ENCODE data around the gene HOXA6.

HOXA6 gene

DNA sequence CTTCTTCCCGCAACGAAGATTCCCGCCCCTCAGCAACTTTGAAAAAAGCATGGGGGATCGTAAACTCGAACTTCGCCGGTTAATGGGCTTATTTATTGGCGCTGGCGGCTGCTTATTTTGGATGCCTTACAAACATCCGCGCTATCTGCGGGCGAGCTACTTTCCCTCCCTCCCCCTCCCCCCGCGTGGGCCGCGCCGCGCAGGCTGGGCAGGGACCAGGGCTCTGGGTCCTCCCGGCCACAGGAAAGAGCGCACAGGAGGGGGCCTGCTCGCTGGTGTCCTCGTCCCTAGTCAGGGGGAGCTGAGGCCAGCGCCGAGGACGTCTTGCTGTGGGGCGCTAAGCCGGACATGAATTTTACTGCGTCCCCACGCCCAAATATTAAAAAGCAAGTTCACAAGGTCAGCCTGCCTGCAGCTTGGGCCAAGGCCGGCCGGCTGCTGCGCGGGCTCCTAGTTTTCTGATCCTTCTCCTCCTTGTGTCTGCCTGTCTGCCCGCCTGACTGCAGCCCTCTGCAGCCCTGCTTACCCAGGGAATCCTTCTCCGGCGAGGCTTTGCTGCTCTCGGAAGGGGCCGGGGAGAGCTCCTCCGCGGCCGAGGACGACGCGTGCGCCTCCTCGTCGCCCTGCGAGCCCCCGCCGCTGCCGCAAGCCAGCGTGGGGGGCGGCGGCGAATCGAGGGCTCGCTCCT lies 25.4 kb upstream of the HOXA6 start:
- no peak for DNase-seq

GRCh38 chr7:27172315-27172774 lies 24.8 kb upstream of the HOXA6 start:
- no peak for DNase-seq

DNA sequence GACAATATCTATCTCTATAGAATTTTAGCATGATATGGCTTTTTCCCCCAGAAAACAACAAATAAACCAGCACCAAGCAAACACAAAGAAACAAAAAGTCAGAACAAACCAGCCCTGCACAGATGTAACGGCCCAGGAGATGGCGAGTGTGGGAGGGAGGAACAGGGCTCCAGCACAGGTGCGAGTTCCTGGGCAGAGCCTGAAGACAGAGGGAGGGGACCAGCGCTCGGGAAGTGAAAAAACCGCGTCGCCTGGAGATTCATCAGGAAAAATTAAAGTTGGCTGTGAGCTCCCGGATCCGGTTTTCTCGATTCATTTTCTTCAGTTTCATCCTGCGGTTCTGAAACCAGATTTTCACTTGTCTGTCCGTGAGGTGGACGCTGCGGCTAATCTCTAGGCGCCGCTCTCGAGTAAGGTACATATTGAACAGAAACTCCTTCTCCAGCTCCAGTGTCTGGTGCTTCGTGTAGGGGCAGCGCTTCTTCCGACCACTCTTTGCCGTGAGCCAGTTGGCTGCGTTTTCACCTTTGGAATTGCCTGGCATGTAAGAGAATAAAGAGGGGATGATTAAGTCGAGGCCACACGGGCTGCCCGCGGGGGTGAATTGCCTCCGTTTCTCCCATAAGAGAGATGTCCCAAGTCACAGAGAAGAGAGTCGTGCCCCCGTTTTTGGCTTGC lies 24.2 kb upstream of the HOXA6 start:
- DNase-seq, result no peak

- no peak for DNase-seq
Observed at GRCh38 chr7:27171325-27171636, 23.7 kb upstream of the HOXA6 start.

GRCh38 chr7:27170426-27171324 lies 23.1 kb upstream of the HOXA6 start:
- DNase-seq, result no peak

DNA sequence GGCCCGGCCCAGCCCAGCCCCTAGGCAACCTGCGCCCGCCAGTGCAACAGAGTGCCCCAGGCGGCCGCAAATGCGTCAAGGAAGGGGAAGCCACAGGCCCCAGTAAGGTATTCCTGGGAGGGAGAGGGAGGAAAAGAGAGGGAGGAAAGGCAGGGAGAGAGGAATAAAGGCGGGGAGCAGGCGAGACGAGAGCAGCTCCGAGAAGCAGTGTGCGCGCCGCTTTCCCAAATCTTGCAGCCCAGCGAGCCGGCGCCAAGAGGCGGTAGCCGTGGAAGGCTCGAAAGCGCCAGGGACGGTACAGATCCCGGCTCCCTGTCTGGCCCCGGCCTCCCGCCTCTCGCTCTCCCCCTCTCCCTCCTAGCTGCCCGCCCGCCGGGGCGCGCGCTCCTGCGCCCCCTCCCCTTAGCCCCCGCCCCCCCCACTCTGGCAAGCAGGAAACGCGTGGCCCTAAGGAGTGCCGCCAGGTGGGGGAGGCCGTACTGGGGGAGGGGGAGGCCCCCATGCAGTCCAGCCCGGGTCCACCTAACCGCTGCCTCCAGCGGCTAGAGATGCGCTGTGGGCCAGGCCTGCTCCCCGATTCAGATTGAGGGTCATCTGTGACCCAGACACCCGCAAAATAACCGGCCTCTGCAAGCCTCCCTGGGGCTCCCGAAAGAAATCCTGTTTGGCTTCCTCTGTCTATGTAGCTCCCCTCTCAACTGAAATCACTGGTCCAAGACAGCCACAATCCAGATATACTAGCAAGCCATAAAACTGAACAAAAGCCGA lies 22.3 kb upstream of the HOXA6 start:
- DNase-seq, result no peak

- DNase-seq, result no peak
Observed at GRCh38 chr7:27168265-27168947, 20.8 kb upstream of the HOXA6 start.

GRCh38 chr7:27167916-27168264 lies 20.3 kb upstream of the HOXA6 start:
- no peak for DNase-seq

GRCh38 chr7:27166531-27167505 lies 19.2 kb upstream of the HOXA6 start:
- DNase-seq, result no peak

DNA sequence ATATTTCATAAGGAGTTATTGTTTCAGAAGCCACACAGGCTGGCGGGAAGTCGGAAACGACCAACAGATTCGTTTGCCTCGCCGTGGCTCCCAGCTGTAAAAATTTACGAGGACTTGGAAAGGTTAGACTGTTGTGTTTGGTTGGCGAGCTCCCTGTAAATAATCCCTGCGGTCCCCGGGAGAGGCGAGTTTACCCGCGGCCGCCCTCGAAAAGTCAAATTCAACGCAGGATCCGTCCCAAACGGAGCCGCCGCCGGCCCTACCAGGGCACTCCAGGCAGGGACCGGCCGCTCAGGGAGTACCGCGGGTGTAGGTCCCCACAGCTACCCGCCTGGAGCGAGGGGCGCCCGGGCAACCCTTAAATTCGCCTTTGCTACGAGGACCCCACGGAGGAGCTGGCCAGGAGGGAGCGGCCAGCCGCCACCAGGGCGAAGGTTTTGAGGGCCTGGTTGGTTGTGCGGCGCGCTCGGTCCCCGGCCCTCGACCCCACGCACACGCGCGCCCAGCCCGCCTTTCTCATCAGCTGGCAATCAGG lies 18.5 kb upstream of the HOXA6 start:
- DNase-seq, result no peak

GRCh38 chr7:27165089-27165995 lies 17.8 kb upstream of the HOXA6 start, which contains the start of gene HOXA9:
HOXA9 (minus strand) TSS chr7:27165537; CDS start chr7:27165457, 80 bp downstream.
- DNase-seq, result no peak

DNA sequence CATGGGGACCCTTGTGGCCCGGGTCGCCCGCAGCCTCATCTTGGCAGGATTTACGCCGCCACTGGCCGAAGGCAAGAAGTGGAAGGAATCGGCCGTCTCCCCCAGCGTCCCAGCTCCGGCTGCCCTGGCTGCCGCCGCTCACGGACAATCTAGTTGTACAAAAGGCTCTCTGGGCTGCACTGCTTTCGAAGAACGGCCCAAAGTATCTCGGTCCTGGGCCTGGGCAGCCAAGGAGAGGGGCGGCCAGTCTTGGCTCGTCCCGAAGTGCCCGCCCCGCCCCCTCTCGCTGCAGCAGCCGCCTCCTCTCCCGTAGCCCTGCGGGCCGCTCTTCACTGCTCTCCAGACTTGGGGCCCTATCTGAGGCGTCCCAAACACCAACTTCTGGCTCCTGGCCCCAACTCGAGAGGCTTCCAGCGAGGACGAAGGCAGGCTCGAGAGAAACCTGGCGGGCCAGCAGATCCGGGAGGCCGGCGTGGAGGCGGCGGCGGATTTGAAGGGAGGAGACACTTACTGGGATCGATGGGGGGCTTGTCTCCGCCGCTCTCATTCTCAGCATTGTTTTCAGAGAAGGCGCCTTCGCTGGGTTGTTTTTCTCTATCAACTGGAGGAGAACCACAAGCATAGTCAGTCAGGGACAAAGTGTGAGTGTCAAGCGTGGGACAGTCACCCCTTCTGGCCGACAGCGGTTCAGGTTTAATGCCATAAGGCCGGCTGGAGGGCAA lies 17.0 kb upstream of the HOXA6 start:
- no peak for DNase-seq

GRCh38 chr7:27164045-27164366 lies 16.4 kb upstream of the HOXA6 start:
- DNase-seq, result no peak

DNA sequence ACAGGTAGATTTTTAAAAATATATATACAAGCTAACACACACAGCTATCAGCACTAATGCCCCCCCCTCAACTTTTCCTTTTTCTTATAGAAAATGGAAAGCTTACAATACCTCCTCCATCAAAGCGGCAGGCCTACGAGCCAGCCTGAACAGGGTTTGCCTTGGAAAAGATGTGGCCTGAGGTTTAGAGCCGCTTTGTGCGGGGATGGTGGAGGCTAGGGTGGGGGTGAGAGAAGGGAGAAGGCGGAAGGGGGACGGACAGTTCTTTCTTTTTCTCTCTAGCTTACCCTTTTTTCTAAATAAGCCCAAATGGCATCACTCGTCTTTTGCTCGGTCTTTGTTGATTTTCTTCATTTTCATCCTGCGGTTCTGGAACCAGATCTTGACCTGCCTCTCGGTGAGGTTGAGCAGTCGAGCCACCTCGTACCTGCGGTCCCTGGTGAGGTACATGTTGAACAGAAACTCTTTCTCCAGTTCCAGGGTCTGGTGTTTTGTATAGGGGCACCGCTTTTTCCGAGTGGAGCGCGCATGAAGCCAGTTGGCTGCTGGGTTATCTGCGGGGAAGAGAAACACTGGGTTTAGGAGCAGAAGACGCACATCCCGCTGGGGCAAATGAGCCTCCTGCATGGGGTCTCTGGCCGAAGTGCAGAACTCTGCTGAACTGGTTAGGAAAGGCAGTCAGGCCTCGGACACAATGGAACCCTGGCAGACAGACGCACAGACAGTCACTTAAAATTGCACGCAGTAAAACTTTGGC lies 15.9 kb upstream of the HOXA6 start:
- no peak for DNase-seq

DNA sequence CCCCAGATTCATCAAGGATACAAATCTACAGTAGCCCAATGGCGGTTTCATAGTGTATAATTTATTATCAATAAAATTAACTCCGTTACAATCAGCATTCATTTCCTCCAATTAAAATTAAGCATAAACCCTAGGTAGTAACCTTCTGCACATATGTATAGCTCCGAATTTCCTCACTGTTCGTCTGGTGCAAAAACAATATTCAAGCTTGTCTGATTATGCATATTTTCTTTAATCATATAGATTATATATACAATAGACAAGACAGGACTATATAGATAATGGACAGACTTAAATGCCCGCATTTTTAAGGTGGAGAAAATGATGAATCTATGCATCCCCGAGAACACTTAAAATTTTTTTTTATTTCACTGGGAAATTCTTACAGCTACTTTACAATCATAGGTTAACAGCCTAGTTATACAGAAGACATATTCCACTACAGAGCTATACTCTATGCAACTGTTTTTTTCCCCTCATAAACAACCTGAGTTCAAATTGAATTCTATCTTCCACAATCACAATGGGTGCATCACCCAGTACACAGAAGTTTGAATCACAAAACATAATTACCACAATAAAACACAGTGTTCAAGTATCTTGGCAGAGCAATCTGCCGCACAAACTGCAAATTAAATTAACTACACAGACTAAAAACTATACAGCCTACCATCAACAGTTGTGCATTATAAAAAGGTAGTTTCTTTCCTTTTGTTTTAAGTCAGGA lies 15.2 kb upstream of the HOXA6 start:
- no peak for DNase-seq

GRCh38 chr7:27161721-27162560 lies 14.4 kb upstream of the HOXA6 start:
- DNase-seq, result no peak

Data from activated CD4-positive, alpha-beta T cell treated with anti-CD3 and anti-CD28 coated beads, Interleukin-2, amount 50 U/mL, for 4 hours (primary cell).